ACHN (cell line): ENCODE results near the gene ZNF799.
"Not testable (repeated sequence)": the region's sequence is repeated elsewhere in the genome, so short reads cannot be mapped to it uniquely, and the experiment has no call there.

Experiments
- DNase-seq: peaks from one replicate; pipeline ENCODE4 v3.0.0-alpha.2; 2015
- in situ Hi-C: cut with HindIII; loops from 2 replicates; pipeline ENCODE4 v1.10.0; 2017; ENCODE audit warnings: low sequenced_read_pairs, low pct_ligation_motif_present, low pct_unique_long_range_greater_than_20kb

Gene ZNF799

GRCh38 chr19:12400633-12401502 lies at the start of gene ZNF799:
TSS of gene ZNF799 (minus strand) at chr19:12401271. CDS start at chr19:12401070, 201 bp downstream.
- in situ Hi-C loops, result no loop called here
- peak; percentile 93 for DNase-seq

- DNase-seq, result no peak
- in situ Hi-C loops, result no loop called here
Measured at GRCh38 chr19:12450844-12451243, 49.8 kb upstream of the ZNF799 start.

GRCh38 chr19:12448808-12449207 lies 47.7 kb upstream of the ZNF799 start:
- in situ Hi-C loops, result no loop called here
- no peak for DNase-seq

- in situ Hi-C loops, result no loop called here
- peak; percentile 96 for DNase-seq
Measured at GRCh38 chr19:12440541-12441316, 39.7 kb upstream of the ZNF799 start, which contains the start of gene ZNF443. TSS of gene ZNF443 (minus strand) at chr19:12441021. CDS start at chr19:12440914, 107 bp downstream.

- DNase-seq, result peak; percentile 18
- in situ Hi-C loops, result not testable (repeated sequence)
Measured at GRCh38 chr19:12439686-12440540, 38.8 kb upstream of the ZNF799 start.

GRCh38 chr19:12430726-12431299 lies 29.7 kb upstream of the ZNF799 start:
- in situ Hi-C loops, DNase-seq: not testable (repeated sequence)

- in situ Hi-C loops, result no loop called here
- DNase-seq, result no peak
Measured at GRCh38 chr19:12425888-12426274, 24.8 kb upstream of the ZNF799 start.

GRCh38 chr19:12425236-12425887 lies 24.3 kb upstream of the ZNF799 start:
- no peak for DNase-seq
- in situ Hi-C loops, result no loop called here

GRCh38 chr19:12417273-12417672 lies 16.2 kb upstream of the ZNF799 start:
- DNase-seq, in situ Hi-C loops: not testable (repeated sequence)

GRCh38 chr19:12411893-12412292 lies 10.8 kb upstream of the ZNF799 start:
- DNase-seq, result no peak
- in situ Hi-C loops, result no loop called here

GRCh38 chr19:12399901-12400632 lies 1.0 kb downstream of the ZNF799 start:
- DNase-seq, result peak; percentile 32
- in situ Hi-C loops, result not testable (repeated sequence)

GRCh38 chr19:12391148-12391547 lies 9.9 kb downstream of the ZNF799 start:
- DNase-seq, in situ Hi-C loops: not testable (repeated sequence)

GRCh38 chr19:12386365-12386764 lies 14.7 kb downstream of the ZNF799 start:
- in situ Hi-C loops, DNase-seq: not testable (repeated sequence)

GRCh38 chr19:12380444-12380737 lies 20.7 kb downstream of the ZNF799 start:
- in situ Hi-C loops, result no loop called here
- DNase-seq, result no peak

- no peak for DNase-seq
- in situ Hi-C loops, result no loop called here
Measured at GRCh38 chr19:12379732-12380443, 21.2 kb downstream of the ZNF799 start.

GRCh38 chr19:12374026-12374425 lies 27.0 kb downstream of the ZNF799 start:
- no peak for DNase-seq
- in situ Hi-C loops, result no loop called here
